H1 (cell line): ENCODE measurements around the gene HBEGF.

Experiments
- BCL11A ChIP-seq, 2 experiments: IDR thresholded peaks; one replicate each; pipeline ENCODE4 v1.6.1; 2011; ENCODE audit warnings: low read depth in 2 of 2, low read length in 2 of 2, mild to moderate bottlenecking in 2 of 2
- MAFK ChIP-seq: IDR thresholded peaks from 2 replicates; pipeline ENCODE4 v1.6.1; 2012; ENCODE audit warnings: low read depth, mild to moderate bottlenecking, improper control_type of control experiment, low read length
- NRF1 ChIP-seq: IDR thresholded peaks from 2 replicates; pipeline ENCODE4 v1.6.1; 2011; ENCODE audit warnings: mild to moderate bottlenecking, low read depth, low read length, improper control_type of control experiment
- POLR2A ChIP-seq, 2 experiments: IDR thresholded peaks; 1 replicate in 1 of 2; 2 replicates in 1 of 2; pipeline ENCODE4 v1.6.1; 2011; ENCODE audit warnings: low read depth in 2 of 2, low read length in 2 of 2, mild to moderate bottlenecking in 2 of 2; ENCODE audit errors: control extremely low read depth in 1 of 2
- RAD21 ChIP-seq, 2 experiments: IDR thresholded peaks in 1 of 2; conservative IDR thresholded peaks in 1 of 2; 2 replicates each; pipeline ENCODE4 v1.6.1; 2011; ENCODE audit warnings: low read depth in 2 of 2, low read length in 2 of 2, improper control_type of control experiment in 1 of 2, inconsistent platforms in 1 of 2, mild to moderate bottlenecking in 1 of 2, moderate library complexity in 1 of 2
- TF ChIP-seq, protein P1 (sequence below): IDR thresholded peaks from 2 replicates; pipeline ENCODE4 v1.6.1; 2012; ENCODE audit warnings: inconsistent platforms
- TF ChIP-seq, protein P2 (sequence below), 3 experiments: IDR thresholded peaks; 1 replicate in 2 of 3; 2 replicates in 1 of 3; pipeline versions ENCODE4 v1.5.1 to v1.6.1; 2011; ENCODE audit warnings: low read length in 3 of 3, mild to moderate bottlenecking in 3 of 3, inconsistent platforms in 2 of 3, low read depth in 1 of 3, moderate library complexity in 1 of 3; ENCODE audit not compliant: insufficient read depth in 1 of 3; ENCODE audit errors: control extremely low read depth in 1 of 3
- TF ChIP-seq, protein P3 (sequence below): IDR thresholded peaks from 2 replicates; pipeline ENCODE4 v1.6.1; 2012; ENCODE audit warnings: inconsistent platforms

DNA sequence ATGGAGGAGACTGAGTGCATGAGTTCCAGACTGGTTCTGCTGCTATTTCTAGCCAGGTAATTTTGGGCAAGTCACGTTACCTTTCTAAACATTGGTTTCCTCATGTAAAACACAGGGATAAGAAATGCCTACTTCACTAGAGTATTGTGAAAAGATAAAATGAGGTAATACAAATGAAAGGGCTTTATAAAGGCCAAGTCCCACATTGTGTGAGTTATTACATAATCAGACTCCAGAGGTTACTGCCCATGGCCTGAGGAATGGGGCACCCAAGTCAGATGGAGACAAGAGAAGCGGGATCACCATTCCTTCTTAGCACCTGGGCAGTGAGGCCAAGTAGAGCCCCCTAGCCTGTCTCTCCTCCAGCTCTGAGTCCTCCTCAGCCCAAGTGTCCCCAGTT, 7.5 kb downstream of the HBEGF start:
- TF ChIP-seq, protein P1, sequence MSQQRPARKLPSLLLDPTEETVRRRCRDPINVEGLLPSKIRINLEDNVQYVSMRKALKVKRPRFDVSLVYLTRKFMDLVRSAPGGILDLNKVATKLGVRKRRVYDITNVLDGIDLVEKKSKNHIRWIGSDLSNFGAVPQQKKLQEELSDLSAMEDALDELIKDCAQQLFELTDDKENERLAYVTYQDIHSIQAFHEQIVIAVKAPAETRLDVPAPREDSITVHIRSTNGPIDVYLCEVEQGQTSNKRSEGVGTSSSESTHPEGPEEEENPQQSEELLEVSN, result no peak
- TF ChIP-seq, protein P2, sequence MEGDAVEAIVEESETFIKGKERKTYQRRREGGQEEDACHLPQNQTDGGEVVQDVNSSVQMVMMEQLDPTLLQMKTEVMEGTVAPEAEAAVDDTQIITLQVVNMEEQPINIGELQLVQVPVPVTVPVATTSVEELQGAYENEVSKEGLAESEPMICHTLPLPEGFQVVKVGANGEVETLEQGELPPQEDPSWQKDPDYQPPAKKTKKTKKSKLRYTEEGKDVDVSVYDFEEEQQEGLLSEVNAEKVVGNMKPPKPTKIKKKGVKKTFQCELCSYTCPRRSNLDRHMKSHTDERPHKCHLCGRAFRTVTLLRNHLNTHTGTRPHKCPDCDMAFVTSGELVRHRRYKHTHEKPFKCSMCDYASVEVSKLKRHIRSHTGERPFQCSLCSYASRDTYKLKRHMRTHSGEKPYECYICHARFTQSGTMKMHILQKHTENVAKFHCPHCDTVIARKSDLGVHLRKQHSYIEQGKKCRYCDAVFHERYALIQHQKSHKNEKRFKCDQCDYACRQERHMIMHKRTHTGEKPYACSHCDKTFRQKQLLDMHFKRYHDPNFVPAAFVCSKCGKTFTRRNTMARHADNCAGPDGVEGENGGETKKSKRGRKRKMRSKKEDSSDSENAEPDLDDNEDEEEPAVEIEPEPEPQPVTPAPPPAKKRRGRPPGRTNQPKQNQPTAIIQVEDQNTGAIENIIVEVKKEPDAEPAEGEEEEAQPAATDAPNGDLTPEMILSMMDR (IDR thresholded peaks at IDR 0.05; ENCODE audit: control extremely low read depth in 1 of 3, insufficient read depth in 1 of 3, low read depth in 1 of 3, low read length in 3 of 3), result no peak
- TF ChIP-seq RAD21 (IDR thresholded peaks at IDR 0.05 in 1 of 2, conservative IDR thresholded peaks at IDR 0.05 in 1 of 2; ENCODE audit: low read depth in 2 of 2, low read length in 2 of 2) (no peak), POLR2A (IDR thresholded peaks at IDR 0.05; ENCODE audit: control extremely low read depth in 1 of 2, low read depth in 2 of 2, low read length in 2 of 2) (no peak), MAFK (no peak), BCL11A (IDR thresholded peaks at IDR 0.05; ENCODE audit: low read depth in 2 of 2, low read length in 2 of 2) (no peak), NRF1 (no peak)
- TF ChIP-seq, protein P3, sequence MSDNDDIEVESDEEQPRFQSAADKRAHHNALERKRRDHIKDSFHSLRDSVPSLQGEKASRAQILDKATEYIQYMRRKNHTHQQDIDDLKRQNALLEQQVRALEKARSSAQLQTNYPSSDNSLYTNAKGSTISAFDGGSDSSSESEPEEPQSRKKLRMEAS, result no peak
